Fibroblast of mammary gland (primary cell): ENCODE results near the gene PLEKHA8.

Source experiments
- DNase-seq: peaks from one replicate; pipeline ENCODE4 v3.0.0-alpha.2; 2010; ENCODE audit warnings: low read depth
- H3K4me3 ChIP-seq: 2 replicates; pipeline ENCODE4 v1.5.1; 2011; ENCODE audit warnings: low read depth, mild to moderate bottlenecking, low read length, moderate library complexity; ENCODE audit not compliant: control insufficient read depth
- TF ChIP-seq, protein P1 (sequence below): conservative IDR thresholded peaks from 2 replicates; pipeline ENCODE4 v1.5.1; 2011; ENCODE audit warnings: low read depth, low read length, inconsistent platforms; ENCODE audit not compliant: control insufficient read depth, insufficient read depth

PLEKHA8 gene

DNA sequence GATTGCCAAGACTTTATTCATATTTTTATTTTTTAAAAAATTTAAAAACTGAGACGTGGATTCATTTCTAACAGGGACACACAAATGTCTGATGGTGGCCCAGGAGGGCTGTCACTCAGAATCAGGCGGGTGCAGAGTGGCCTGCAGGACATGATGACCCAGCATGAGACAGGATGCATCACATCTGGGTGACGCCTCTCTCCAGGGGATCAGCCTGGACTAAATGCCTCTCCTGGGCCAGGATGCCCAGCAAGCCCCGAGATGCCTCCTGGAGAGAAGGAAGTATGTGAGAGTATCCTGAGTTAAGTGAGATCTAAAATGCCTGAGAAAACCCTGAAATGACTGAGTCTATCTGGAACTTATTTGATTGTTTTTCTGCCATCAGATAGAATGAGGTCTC, 89.7 kb downstream of the PLEKHA8 start:
- TF ChIP-seq, protein P1, sequence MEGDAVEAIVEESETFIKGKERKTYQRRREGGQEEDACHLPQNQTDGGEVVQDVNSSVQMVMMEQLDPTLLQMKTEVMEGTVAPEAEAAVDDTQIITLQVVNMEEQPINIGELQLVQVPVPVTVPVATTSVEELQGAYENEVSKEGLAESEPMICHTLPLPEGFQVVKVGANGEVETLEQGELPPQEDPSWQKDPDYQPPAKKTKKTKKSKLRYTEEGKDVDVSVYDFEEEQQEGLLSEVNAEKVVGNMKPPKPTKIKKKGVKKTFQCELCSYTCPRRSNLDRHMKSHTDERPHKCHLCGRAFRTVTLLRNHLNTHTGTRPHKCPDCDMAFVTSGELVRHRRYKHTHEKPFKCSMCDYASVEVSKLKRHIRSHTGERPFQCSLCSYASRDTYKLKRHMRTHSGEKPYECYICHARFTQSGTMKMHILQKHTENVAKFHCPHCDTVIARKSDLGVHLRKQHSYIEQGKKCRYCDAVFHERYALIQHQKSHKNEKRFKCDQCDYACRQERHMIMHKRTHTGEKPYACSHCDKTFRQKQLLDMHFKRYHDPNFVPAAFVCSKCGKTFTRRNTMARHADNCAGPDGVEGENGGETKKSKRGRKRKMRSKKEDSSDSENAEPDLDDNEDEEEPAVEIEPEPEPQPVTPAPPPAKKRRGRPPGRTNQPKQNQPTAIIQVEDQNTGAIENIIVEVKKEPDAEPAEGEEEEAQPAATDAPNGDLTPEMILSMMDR, result no peak
- no peak for DNase-seq

DNA sequence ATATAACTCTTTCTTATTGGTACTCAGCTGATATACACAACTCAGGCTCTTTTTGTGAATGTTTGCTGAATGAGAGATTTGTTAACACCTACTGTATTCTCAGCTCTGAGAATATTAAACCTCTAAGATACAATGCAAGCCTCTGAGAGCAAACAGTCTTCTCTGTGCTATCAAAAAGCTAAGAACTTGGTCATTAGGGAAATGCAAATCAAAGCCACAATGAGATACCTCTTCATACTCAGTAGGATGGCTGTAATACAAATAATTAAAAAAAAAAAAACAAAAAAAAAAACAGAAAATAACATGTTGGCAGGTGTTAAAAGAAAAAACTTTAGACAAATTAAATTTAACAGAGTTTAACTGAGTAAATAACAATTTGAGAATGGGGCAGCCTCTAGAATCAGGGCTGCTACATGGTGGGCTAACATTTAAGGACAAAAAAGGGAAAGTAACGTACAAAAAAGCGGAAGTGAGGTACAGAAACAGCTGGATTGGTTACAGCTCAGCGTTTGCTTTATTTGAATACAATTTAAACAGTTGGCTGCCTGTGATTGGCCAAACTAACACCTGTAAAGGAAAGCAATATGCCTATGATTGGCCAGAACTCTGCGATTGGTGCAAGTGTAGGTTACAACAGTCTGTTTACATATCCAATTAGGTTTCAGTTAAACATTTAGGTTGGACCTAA, 91.8 kb downstream of the PLEKHA8 start:
- TF ChIP-seq, protein P1, result no peak
- no peak overlapping the region for H3K4me3 ChIP-seq
- DNase-seq, result no peak

More for the DNA sequence above, 89.7 kb downstream of the PLEKHA8 start:
- no peak overlapping the region for H3K4me3 ChIP-seq

DNA sequence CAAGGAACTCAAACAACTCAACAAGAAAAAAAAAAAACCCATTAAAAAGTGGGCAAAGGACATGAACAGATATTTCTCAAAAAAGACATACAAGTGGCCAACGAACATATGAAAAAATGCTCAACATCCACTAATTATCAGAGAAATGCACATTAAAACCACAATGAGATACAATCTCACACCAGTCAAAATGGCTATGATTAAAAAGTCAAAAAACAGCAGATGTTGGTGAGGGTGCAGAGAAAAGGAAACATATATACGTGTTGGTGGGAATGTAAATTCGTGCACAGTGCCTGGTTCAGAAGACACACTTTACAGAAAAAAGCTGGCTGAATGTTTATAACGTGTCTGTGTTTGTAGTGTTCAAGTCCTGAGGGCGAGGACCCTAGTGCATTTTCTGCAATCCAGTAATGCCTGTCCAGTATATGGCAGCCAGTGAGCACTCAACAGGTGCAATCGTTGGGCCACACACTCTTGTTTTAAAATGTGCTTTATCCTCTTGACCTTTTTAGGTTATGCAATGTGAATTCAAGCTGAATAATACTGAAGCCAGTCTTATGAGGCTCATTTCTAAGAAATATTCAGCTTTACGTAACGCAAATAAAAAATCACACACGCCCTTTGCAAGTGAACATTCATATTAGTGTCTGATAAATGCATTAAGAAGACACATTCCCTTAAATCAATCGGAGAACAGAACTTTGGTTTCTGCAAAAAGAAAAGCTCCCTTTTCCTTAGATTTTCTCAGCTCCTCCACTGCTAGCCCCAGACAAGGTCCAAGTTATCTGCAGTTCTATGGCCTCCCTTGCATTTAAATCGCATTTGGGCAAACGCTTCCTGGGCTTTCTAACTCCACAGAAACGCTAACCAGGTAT, 105.8 kb downstream of the PLEKHA8 start:
- DNase-seq, result no peak
- peak overlapping the region; percentile 67 for H3K4me3 ChIP-seq
- TF ChIP-seq, protein P1, result no peak

DNA sequence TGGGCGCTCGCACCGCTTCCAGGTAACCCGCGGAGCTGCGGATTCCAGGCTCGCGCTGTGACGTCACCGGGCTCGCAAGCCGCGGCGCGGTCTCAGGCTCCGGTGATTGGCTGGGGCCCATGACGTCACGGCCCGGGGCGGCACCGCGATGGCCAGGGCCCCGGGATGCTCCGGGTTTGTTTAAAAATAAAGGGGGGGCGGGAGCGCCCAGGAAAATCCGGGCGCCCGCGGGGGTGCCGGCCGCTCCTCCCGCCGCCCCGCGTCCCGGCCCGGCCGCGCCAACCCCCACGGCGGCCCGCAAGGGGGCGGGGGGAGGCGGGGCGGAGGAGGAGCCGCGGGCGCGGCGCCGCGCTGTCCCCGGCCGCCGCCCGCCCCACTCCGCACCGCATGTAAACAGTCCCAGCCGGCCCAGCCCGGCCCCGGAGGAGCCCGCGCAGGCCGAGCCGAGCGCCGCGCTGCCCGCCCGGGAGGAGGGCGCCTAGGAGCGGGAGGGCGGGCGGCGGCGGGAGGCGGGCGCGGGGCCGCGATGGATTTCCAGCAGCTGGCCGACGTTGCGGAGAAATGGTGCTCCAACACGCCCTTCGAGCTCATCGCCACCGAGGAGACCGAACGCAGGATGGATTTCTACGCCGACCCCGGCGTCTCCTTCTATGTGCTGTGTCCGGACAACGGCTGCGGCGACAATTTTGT, 106.5 kb downstream of the PLEKHA8 start, which contains the start of gene MTURN:
MTURN (plus strand) TSS at position 376 of the 690 bp plus-strand sequence; CDS start at position 527, 151 bp downstream.
- peak within 1 kb of the TSS; percentile 86 for H3K4me3 ChIP-seq
- DNase-seq, result peak; percentile 79
- TF ChIP-seq, protein P1, result no peak

DNA sequence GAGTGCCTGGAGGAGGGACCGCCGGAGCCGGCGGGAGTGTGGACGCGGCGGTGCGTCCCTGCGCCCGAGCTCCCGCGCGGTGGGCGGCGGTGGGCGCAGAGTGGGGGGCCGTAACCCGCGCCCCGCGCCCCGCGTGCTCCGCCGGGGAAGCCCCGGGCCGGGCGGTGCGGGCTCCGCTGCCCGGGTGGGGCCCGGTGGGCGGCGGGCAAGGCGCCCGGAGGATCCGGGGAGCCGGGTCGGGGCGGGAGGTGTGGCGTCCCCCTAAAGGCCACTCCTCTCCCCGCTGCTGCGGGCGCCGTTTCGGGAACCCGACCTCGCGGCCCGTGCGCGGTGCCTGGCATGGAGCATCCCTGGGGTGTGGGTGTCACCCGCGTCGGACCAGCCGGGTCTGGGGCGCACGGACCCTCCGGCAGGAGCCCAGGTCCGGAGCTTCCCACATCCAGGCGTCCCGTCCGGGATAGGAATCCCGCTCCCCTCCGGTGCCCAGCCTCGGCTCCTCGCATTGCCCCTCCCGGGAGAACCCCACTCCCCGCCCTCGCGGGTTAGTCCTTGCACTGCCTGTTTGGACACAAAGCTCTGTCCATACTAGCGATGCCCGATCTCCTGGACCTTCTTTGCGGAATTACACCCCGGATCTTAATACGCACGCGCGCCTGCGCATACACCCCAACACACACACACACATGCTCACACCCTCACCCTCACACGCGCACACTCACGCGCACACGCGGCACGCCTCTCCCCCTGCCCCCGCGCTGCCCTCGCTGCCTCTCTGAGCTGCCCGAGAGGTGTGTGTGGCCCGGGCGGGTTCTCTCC, 107.3 kb downstream of the PLEKHA8 start:
- DNase-seq, result peak; percentile 66
- peak overlapping the region; percentile 86 for H3K4me3 ChIP-seq
- TF ChIP-seq, protein P1, result no peak
